ENCODE data around the gene TET3. TPM values are rescaled to one million over a fixed set of nuclear protein-coding genes. Genes with fewer than 3 reads are reported as not detected.

Gene TET3
- total RNA-seq, 1 donor: 8.0 TPM

DNA sequence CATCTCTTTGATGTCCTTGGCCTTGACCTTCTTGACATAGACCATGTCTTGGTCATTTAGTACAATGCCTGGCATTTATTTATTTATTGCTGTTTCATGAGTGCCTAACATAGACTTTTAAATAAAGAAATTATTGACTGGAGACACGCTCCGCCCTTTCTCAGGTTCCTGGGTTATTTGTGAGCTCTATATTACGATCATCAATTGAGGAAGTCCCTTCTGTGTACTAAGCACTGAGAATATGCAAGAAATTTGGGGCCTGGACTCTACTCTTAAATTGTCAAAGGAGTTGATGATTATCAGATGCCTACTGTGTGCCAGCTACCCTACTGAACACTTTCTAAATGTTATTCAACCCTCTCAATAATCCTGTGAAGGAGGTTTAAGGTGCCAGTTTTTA lies 19.7 kb upstream of the TET3 start:
- no peak overlapping the region for H3K4me3 ChIP-seq (ENCODE audit: insufficient read depth, low read length)
- no peak overlapping the region for H3K4me2 ChIP-seq (ENCODE audit: insufficient read depth, low read length)
- no peak overlapping the region for H3K27ac ChIP-seq (ENCODE audit: low read depth, low read length)
- H3K79me2 ChIP-seq (ENCODE audit: insufficient read depth, low read length): no peaks in the 10 kb centered on the region
- DNase-seq (ENCODE audit: insufficient read length, low spot score, missing footprints): peak; percentile 51
- peaks cover 3% of the 10 kb centered on the region for H3K36me3 ChIP-seq (ENCODE audit: insufficient read depth, low read length)
- H3K27me3 ChIP-seq (ENCODE audit: insufficient read depth, low read length): peaks cover 2% of the 10 kb centered on the region
- TF ChIP-seq, protein P1, sequence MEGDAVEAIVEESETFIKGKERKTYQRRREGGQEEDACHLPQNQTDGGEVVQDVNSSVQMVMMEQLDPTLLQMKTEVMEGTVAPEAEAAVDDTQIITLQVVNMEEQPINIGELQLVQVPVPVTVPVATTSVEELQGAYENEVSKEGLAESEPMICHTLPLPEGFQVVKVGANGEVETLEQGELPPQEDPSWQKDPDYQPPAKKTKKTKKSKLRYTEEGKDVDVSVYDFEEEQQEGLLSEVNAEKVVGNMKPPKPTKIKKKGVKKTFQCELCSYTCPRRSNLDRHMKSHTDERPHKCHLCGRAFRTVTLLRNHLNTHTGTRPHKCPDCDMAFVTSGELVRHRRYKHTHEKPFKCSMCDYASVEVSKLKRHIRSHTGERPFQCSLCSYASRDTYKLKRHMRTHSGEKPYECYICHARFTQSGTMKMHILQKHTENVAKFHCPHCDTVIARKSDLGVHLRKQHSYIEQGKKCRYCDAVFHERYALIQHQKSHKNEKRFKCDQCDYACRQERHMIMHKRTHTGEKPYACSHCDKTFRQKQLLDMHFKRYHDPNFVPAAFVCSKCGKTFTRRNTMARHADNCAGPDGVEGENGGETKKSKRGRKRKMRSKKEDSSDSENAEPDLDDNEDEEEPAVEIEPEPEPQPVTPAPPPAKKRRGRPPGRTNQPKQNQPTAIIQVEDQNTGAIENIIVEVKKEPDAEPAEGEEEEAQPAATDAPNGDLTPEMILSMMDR (IDR thresholded peaks at IDR 0.05; ENCODE audit: extremely low read depth, low read depth, low read length): no peak
- H3K9me3 ChIP-seq (ENCODE audit: low read depth, low read length): no peaks in the 10 kb centered on the region
- no peaks in the 10 kb centered on the region for H3K4me1 ChIP-seq (ENCODE audit: insufficient read depth, low read length)
- H2AFZ ChIP-seq (ENCODE audit: low read length): no peak overlapping the region
- no peaks in the 10 kb centered on the region for H4K20me1 ChIP-seq (ENCODE audit: insufficient read depth, low read length)

DNA sequence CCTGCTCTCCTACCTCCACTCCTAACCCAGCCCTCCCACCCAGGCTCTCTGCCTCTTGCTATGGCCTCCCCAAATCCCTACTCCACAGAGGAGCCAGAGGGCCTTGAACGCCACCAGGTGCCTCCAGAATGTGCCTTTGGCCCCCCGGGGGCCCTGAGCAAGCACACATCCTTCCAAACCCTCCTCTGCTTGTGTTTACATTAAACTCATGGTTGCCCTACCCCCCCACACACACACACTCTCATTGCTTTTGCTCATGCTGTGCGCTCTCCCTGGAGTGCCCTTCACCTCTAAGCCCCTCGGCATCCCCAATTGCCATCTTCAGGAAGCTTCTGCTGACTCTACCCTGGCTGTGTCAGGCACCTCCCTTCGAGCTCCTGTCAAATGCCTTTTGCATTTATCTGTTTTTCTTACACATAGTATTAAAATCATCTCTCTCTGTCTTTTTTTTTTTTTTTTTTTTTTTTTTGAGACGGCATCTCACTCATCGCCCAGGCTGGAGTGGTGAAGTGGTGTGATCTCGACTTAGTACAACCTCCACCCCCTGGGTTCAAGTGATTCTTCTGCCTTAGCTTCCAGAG lies 16.3 kb upstream of the TET3 start:
- no peaks in the 10 kb centered on the region for H3K36me3 ChIP-seq (ENCODE audit: insufficient read depth, low read length)
- H3K4me1 ChIP-seq (ENCODE audit: insufficient read depth, low read length): peaks cover 6% of the 10 kb centered on the region
- no peaks in the 10 kb centered on the region for H4K20me1 ChIP-seq (ENCODE audit: insufficient read depth, low read length)
- H3K4me3 ChIP-seq (ENCODE audit: insufficient read depth, low read length): no peak overlapping the region
- DNase-seq (ENCODE audit: insufficient read length, low spot score, missing footprints): no peak
- no peaks in the 10 kb centered on the region for H3K9me3 ChIP-seq (ENCODE audit: low read depth, low read length)
- TF ChIP-seq, protein P1 (IDR thresholded peaks at IDR 0.05; ENCODE audit: extremely low read depth, low read depth, low read length): no peak
- peaks cover 5% of the 10 kb centered on the region for H3K27me3 ChIP-seq (ENCODE audit: insufficient read depth, low read length)
- H3K4me2 ChIP-seq (ENCODE audit: insufficient read depth, low read length): no peak overlapping the region
- H3K27ac ChIP-seq (ENCODE audit: low read depth, low read length): no peak overlapping the region
- H2AFZ ChIP-seq (ENCODE audit: low read length): no peak overlapping the region
- no peaks in the 10 kb centered on the region for H3K79me2 ChIP-seq (ENCODE audit: insufficient read depth, low read length)

DNA sequence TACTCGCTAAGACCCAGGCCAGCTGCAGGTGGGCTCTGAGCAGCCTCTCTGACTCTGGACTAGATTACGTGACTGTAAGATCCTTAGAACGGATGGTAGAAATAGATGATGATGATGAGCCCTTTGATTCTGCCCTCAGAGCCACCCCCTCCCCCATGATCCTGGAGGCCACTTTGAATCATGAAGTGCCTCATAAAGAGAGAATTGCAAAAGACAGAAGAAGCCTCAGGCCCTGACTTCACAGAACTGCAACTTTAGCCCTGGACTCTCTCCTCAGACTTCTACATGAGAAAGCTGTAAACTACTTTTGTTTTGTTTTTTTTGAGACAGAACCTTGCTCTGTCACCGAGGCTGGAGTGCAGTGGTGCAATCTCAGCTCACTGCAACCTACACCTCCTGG lies 15.4 kb upstream of the TET3 start:
- no peak for DNase-seq (ENCODE audit: insufficient read length, low spot score, missing footprints)
- no peaks in the 10 kb centered on the region for H4K20me1 ChIP-seq (ENCODE audit: insufficient read depth, low read length)
- no peaks in the 10 kb centered on the region for H3K79me2 ChIP-seq (ENCODE audit: insufficient read depth, low read length)
- H3K27me3 ChIP-seq (ENCODE audit: insufficient read depth, low read length): peaks cover 5% of the 10 kb centered on the region
- H3K9me3 ChIP-seq (ENCODE audit: low read depth, low read length): no peaks in the 10 kb centered on the region
- H3K27ac ChIP-seq (ENCODE audit: low read depth, low read length): no peak overlapping the region
- H3K4me3 ChIP-seq (ENCODE audit: insufficient read depth, low read length): no peak overlapping the region
- TF ChIP-seq, protein P1 (IDR thresholded peaks at IDR 0.05; ENCODE audit: extremely low read depth, low read depth, low read length): no peak
- no peak overlapping the region for H2AFZ ChIP-seq (ENCODE audit: low read length)
- no peak overlapping the region for H3K4me2 ChIP-seq (ENCODE audit: insufficient read depth, low read length)
- no peaks in the 10 kb centered on the region for H3K36me3 ChIP-seq (ENCODE audit: insufficient read depth, low read length)
- peaks cover 6% of the 10 kb centered on the region for H3K4me1 ChIP-seq (ENCODE audit: insufficient read depth, low read length)

DNA sequence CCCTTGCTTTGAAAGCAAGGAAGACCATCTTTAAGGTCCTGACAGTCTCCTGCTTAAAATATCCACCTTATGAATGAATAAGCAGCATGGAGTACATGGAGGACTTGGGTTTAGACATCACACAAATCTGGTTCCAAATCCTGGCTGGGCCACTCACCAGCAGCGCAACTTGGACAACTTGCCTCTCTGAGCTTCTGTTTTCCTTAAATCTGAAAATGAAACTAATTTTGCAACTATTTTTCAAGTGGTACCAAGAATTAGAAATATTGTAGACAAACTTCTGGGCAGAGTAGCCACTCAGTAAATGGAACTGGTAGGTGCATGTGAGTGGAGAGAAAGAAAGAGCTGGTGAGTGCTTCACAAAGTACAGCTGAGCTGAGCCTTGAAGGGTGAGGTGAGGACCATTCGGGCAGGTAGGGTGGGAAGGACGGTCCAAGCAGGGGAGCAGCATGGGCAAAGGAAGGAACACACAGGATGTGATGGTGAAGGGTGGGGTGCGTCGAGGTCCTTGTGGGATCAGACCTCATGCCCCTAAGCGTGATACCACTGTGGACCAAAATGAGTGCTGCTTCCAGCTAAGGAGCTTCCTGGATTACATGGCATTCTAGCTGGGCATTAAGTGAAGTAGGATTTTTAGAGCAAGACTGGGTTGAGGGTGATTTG lies 14.4 kb upstream of the TET3 start:
- Histone ChIP-seq H3K27me3 (ENCODE audit: insufficient read depth, low read length) (peaks cover 5% of the 10 kb centered on the region), H3K4me2 (ENCODE audit: insufficient read depth, low read length) (no peak overlapping the region)
- TF ChIP-seq, protein P1 (IDR thresholded peaks at IDR 0.05; ENCODE audit: extremely low read depth, low read depth, low read length): no peak

More for the DNA sequence above, 14.4 kb upstream of the TET3 start:
- Histone ChIP-seq H3K4me1 (ENCODE audit: insufficient read depth, low read length) (peaks cover 6% of the 10 kb centered on the region), H3K4me3 (ENCODE audit: insufficient read depth, low read length) (no peak overlapping the region), H2AFZ (ENCODE audit: low read length) (no peak overlapping the region), H3K36me3 (ENCODE audit: insufficient read depth, low read length) (no peaks in the 10 kb centered on the region), H4K20me1 (ENCODE audit: insufficient read depth, low read length) (no peaks in the 10 kb centered on the region), H3K9me3 (ENCODE audit: low read depth, low read length) (no peaks in the 10 kb centered on the region), H3K27ac (ENCODE audit: low read depth, low read length) (no peak overlapping the region), H3K79me2 (ENCODE audit: insufficient read depth, low read length) (no peaks in the 10 kb centered on the region)
- no peak for DNase-seq (ENCODE audit: insufficient read length, low spot score, missing footprints)
